SK-N-SH treated with all-trans-retinoic acid at 6 μM for 48 hours (cell line): Measurements from ENCODE around the gene BICDL1.

ENCODE experiments used
- ATAC-seq: fragments of 200-7000 bp; cut with Tn5 transposase; 3 replicates; pipeline ENCODE4 v1.9.1; 2020; ENCODE audit warnings: mild to moderate bottlenecking, moderate library complexity
- ARNTL ChIP-seq: fragments of 450-650 bp; formaldehyde crosslinking; IDR thresholded peaks from 2 replicates; pipeline ENCODE4 v1.5.0; 2020; ENCODE audit warnings: low read depth, mild to moderate bottlenecking, moderate library complexity, borderline replicate concordance
- BACH2 ChIP-seq: fragments of 250-450 bp; sonication (Bioruptor Pico); IDR thresholded peaks from 2 replicates; pipeline ENCODE4 v1.9.0; 2021; ENCODE audit warnings: mild to moderate bottlenecking, borderline replicate concordance
- CREB5 ChIP-seq: fragments of 250-450 bp; sonication (Bioruptor Pico); IDR thresholded peaks from 2 replicates; pipeline ENCODE4 v1.5.1; 2020; ENCODE audit warnings: low read depth, mild to moderate bottlenecking, moderate library complexity
- CSDC2 ChIP-seq: fragments of 250-450 bp; sonication (Bioruptor Pico); IDR thresholded peaks from 2 replicates; pipeline ENCODE4 v1.5.0; 2020; ENCODE audit warnings: mild to moderate bottlenecking, moderate library complexity
- ESRRG ChIP-seq: fragments of 250-450 bp; sonication (Bioruptor Pico); IDR thresholded peaks from 2 replicates; pipeline ENCODE4 v1.6.1; 2021; ENCODE audit warnings: mild to moderate bottlenecking
- GLIS3 ChIP-seq: fragments of 250-450 bp; sonication (Bioruptor Pico); IDR thresholded peaks from 2 replicates; pipeline ENCODE4 v1.5.0; 2020; ENCODE audit warnings: mild to moderate bottlenecking, moderate library complexity
- ISL1 ChIP-seq: fragments of 250-450 bp; sonication (Bioruptor Pico); IDR thresholded peaks from 2 replicates; pipeline ENCODE4 v2.1.2; 2022; ENCODE audit warnings: mild to moderate bottlenecking, moderate library complexity
- OSR1 ChIP-seq: fragments of 250-450 bp; sonication (Bioruptor Pico); IDR thresholded peaks from 2 replicates; pipeline ENCODE4 v1.8.0; 2022; ENCODE audit warnings: moderate library complexity, mild to moderate bottlenecking, inconsistent platforms
- PPARA ChIP-seq: fragments of 250-450 bp; sonication (Bioruptor Pico); IDR thresholded peaks from 2 replicates; pipeline ENCODE4 v1.5.0; 2020; ENCODE audit warnings: mild to moderate bottlenecking, borderline replicate concordance
- SNAI2 ChIP-seq: fragments of 250-450 bp; sonication (Bioruptor Pico); IDR thresholded peaks from 2 replicates; pipeline ENCODE4 v1.5.0; 2020; ENCODE audit warnings: mild to moderate bottlenecking, moderate library complexity
- TCF4 ChIP-seq: fragments of 250-450 bp; sonication (Bioruptor Pico); IDR thresholded peaks from 2 replicates; pipeline ENCODE4 v1.8.0; 2021; ENCODE audit warnings: mild to moderate bottlenecking, moderate library complexity, borderline replicate concordance
- TOX ChIP-seq: fragments of 250-450 bp; sonication (Bioruptor Pico); IDR thresholded peaks from 2 replicates; pipeline ENCODE4 v1.8.0; 2021; ENCODE audit warnings: mild to moderate bottlenecking, moderate library complexity, borderline replicate concordance
- TSHZ2 ChIP-seq: fragments of 250-450 bp; sonication (Bioruptor Pico); IDR thresholded peaks from 2 replicates; pipeline ENCODE4 v1.5.0; 2020; ENCODE audit warnings: mild to moderate bottlenecking, moderate library complexity
- ZC3H10 ChIP-seq: fragments of 250-450 bp; sonication (Bioruptor Pico); IDR thresholded peaks from 2 replicates; pipeline ENCODE4 v1.5.1; 2021; ENCODE audit warnings: mild to moderate bottlenecking, moderate library complexity
- ZFP30 ChIP-seq: fragments of 450-650 bp; formaldehyde crosslinking; IDR thresholded peaks from 2 replicates; pipeline ENCODE4 v1.5.0; 2022; ENCODE audit warnings: mild to moderate bottlenecking, moderate library complexity
- ZNF565 ChIP-seq: fragments of 450-650 bp; formaldehyde crosslinking; conservative IDR thresholded peaks from 2 replicates; pipeline ENCODE4 v1.5.0; 2020; ENCODE audit warnings: low read depth, mild to moderate bottlenecking, moderate library complexity
- ZNF70 ChIP-seq: fragments of 450-650 bp; formaldehyde crosslinking; IDR thresholded peaks from 2 replicates; pipeline ENCODE4 v1.5.0; 2020; ENCODE audit warnings: mild to moderate bottlenecking, moderate library complexity
- ZNF8 ChIP-seq: fragments of 450-650 bp; formaldehyde crosslinking; IDR thresholded peaks from 2 replicates; pipeline ENCODE4 v1.5.0; 2020; ENCODE audit warnings: mild to moderate bottlenecking, moderate library complexity
- TF ChIP-seq, protein P1 (sequence below): fragments of 250-450 bp; sonication (Bioruptor Pico); IDR thresholded peaks from 2 replicates; pipeline ENCODE4 v1.8.0; 2021; ENCODE audit warnings: low read depth, mild to moderate bottlenecking, moderate library complexity, borderline replicate concordance
- TF ChIP-seq, protein P2 (sequence below): fragments of 250-450 bp; sonication (Bioruptor Pico); IDR thresholded peaks from 2 replicates; pipeline ENCODE4 v1.5.1; 2021; ENCODE audit warnings: mild to moderate bottlenecking, moderate library complexity
- TF ChIP-seq, protein P3 (sequence below): fragments of 250-450 bp; sonication (Bioruptor Pico); IDR thresholded peaks from 2 replicates; pipeline ENCODE4 v1.8.0; 2020; ENCODE audit warnings: mild to moderate bottlenecking, moderate library complexity, borderline replicate concordance

BICDL1 gene

GRCh38 chr12:120119271-120119973 is 130.4 kb downstream of the BICDL1 start:
- ATAC-seq, result peak; percentile 29

DNA sequence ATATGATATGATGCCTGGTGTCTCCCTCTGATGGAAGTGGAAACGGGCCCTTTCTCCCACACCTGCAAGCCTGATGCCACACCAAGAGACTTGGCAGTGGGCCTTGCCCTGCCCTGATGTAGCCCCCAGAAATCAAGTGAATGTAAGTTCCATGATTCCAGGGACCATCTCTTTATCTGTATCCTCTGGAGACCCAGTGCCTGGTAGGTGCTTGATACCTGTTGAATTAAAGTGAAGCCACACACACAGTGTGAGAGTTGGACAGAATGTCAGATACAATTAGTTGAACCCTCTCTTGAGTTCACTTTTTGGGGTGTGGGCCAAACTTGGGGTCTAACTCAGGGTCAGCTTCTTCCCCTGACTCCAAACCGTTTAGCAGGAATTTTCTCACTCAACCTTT is 132.3 kb downstream of the BICDL1 start:
- no peak for TF ChIP-seq ZNF70 (CRISPR knock-in tag)
- TF ChIP-seq BACH2 (CRISPR knock-in tag), result no peak
- no peak for TF ChIP-seq ARNTL (CRISPR knock-in tag)
- no peak for TF ChIP-seq ESRRG (CRISPR knock-in tag)
- TF ChIP-seq OSR1 (CRISPR knock-in tag), result no peak
- TF ChIP-seq ZFP30 (CRISPR knock-in tag), result no peak
- TF ChIP-seq GLIS3 (CRISPR knock-in tag), result no peak
- no peak for TF ChIP-seq TSHZ2 (CRISPR knock-in tag)
- TF ChIP-seq, protein P1, sequence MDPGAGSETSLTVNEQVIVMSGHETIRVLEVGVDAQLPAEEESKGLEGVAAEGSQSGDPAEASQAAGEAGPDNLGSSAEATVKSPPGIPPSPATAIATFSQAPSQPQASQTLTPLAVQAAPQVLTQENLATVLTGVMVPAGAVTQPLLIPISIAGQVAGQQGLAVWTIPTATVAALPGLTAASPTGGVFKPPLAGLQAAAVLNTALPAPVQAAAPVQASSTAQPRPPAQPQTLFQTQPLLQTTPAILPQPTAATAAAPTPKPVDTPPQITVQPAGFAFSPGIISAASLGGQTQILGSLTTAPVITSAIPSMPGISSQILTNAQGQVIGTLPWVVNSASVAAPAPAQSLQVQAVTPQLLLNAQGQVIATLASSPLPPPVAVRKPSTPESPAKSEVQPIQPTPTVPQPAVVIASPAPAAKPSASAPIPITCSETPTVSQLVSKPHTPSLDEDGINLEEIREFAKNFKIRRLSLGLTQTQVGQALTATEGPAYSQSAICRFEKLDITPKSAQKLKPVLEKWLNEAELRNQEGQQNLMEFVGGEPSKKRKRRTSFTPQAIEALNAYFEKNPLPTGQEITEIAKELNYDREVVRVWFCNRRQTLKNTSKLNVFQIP, result no peak
- no peak for TF ChIP-seq SNAI2 (CRISPR knock-in tag)
- TF ChIP-seq ZC3H10, result no peak
- TF ChIP-seq TCF4, result no peak
- no peak for ATAC-seq

More at GRCh38 chr12:120119271-120119973, 130.4 kb downstream of the BICDL1 start:
- TF ChIP-seq ESRRG (CRISPR knock-in tag) (no peak), ISL1 (CRISPR knock-in tag) (peak; percentile 36; the same call in 1 of the 2 replicates), PPARA (CRISPR knock-in tag) (no peak), SNAI2 (CRISPR knock-in tag) (no peak)
- TF ChIP-seq, protein P2, sequence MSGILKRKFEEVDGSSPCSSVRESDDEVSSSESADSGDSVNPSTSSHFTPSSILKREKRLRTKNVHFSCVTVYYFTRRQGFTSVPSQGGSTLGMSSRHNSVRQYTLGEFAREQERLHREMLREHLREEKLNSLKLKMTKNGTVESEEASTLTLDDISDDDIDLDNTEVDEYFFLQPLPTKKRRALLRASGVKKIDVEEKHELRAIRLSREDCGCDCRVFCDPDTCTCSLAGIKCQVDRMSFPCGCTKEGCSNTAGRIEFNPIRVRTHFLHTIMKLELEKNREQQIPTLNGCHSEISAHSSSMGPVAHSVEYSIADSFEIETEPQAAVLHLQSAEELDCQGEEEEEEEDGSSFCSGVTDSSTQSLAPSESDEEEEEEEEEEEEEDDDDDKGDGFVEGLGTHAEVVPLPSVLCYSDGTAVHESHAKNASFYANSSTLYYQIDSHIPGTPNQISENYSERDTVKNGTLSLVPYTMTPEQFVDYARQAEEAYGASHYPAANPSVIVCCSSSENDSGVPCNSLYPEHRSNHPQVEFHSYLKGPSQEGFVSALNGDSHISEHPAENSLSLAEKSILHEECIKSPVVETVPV, result no peak

DNA sequence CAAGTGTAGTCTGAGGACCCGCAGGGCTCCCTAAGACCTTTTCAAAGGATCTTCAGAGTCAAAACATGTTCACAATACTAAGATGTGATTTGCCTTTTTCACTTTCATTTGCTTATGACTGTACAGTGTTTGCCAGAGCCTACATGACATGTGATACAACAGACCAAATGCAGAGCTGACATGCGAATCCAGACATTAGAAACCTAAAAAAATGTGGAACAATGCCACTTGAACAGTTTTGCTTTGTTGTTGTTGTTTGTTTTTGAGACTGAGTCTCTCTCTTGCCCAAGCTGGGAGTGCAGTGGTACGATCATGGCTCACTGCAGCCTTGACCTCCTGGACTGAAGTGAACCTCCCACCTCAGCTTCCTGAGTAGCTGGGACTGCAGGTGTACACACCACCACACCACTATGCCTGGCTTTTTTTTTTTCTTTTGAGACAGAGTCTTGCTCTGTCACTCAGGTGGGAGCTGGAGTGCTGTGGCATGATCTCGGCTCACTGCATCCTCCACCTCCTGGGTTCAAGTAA is 132.8 kb downstream of the BICDL1 start:
- ATAC-seq, result no peak
- TF ChIP-seq GLIS3 (CRISPR knock-in tag), result no peak
- no peak for TF ChIP-seq ZNF8 (CRISPR knock-in tag)
- TF ChIP-seq, protein P1, result no peak
- no peak for TF ChIP-seq BACH2 (CRISPR knock-in tag)
- TF ChIP-seq ESRRG (CRISPR knock-in tag), result no peak
- no peak for TF ChIP-seq CREB5 (CRISPR knock-in tag)
- TF ChIP-seq ISL1 (CRISPR knock-in tag), result no peak

DNA sequence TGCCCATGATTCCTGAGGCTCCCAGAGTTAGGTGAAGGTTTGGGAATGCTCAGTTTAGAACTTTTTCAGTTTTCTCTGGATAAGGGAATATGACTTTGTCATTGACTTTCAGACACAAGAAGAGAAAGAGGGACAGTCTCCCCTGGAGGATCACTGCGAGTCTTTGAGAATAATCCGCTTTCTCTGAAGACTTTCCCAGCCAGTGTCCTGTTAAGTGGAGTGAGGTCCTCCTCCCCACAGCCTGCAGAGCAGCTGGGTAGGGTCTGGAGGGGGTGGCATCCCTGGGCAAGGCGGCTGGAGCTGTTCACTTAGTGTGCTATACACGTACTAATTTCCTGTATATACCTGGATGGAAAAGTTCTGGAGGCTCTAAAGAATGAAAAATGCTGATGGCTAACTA is 136.0 kb downstream of the BICDL1 start:
- ATAC-seq, result no peak
- TF ChIP-seq ZNF70 (CRISPR knock-in tag), result no peak
- no peak for TF ChIP-seq ZC3H10
- no peak for TF ChIP-seq TOX (CRISPR knock-in tag)
- TF ChIP-seq, protein P2, result no peak
- TF ChIP-seq OSR1 (CRISPR knock-in tag), result no peak
- TF ChIP-seq, protein P3, sequence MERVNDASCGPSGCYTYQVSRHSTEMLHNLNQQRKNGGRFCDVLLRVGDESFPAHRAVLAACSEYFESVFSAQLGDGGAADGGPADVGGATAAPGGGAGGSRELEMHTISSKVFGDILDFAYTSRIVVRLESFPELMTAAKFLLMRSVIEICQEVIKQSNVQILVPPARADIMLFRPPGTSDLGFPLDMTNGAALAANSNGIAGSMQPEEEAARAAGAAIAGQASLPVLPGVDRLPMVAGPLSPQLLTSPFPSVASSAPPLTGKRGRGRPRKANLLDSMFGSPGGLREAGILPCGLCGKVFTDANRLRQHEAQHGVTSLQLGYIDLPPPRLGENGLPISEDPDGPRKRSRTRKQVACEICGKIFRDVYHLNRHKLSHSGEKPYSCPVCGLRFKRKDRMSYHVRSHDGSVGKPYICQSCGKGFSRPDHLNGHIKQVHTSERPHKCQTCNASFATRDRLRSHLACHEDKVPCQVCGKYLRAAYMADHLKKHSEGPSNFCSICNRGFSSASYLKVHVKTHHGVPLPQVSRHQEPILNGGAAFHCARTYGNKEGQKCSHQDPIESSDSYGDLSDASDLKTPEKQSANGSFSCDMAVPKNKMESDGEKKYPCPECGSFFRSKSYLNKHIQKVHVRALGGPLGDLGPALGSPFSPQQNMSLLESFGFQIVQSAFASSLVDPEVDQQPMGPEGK (CRISPR knock-in tag), result no peak
- no peak for TF ChIP-seq CSDC2 (CRISPR knock-in tag)
- TF ChIP-seq ISL1 (CRISPR knock-in tag), result no peak
- TF ChIP-seq ZNF565, result no peak
- no peak for TF ChIP-seq ZNF8 (CRISPR knock-in tag)
